HCT116 (cell line): Measurements from ENCODE around the gene CHST12. TPM values are rescaled to one million over a fixed set of nuclear protein-coding genes. Genes with fewer than 3 reads are reported as not detected.

Experiments used
- ATAC-seq: fragments of 200-7000 bp; cut with Tn5 transposase; 2 replicates; pipeline ENCODE4 v1.9.1; 2020; ENCODE audit warnings: mild to moderate bottlenecking, moderate library complexity
- BruUV-seq: library from RNA; stranded (reverse); fragments of 400-500 nt; replicated peaks from 2 replicates; lab custom pipeline; 2021; lab: Mats Ljungman, UMichigan
- CTCF ChIA-PET: fragments of 300-600 bp; sonication (Branson Sonifier 250); formaldehyde crosslinking; loops from one replicate; lab custom pipeline; 2021; ENCODE audit warnings: antibody characterized with exemption; lab: Charles Lee
- POLR2A ChIA-PET: fragments of 300-600, 350-600 bp; sonication (Branson Sonifier 250); formaldehyde crosslinking; loops from one replicate; lab custom pipeline; 2021; ENCODE audit warnings: antibody characterized with exemption; lab: Charles Lee
- RAD21 ChIA-PET, 2 experiments: fragments of 300-600 bp; sonication (Branson Sonifier 250); formaldehyde crosslinking; loops; one replicate each; lab custom pipeline; 2023; ENCODE audit warnings: low total read pairs in 2 of 2; ENCODE audit not compliant: uncharacterized antibody in 2 of 2, unreplicated experiment in 2 of 2, low non-redundant PET in 1 of 2; lab: Charles Lee
- DNase-seq: peaks from one replicate; pipeline ENCODE4 v3.0.0-alpha.2; 2010; ENCODE audit warnings: low read depth, low spot score
- H2AFZ ChIP-seq: fragments of 200-600 bp; shearing (Covaris generic), sonication (generic); 2 replicates; pipeline ENCODE4 v1.6.1; 2017; ENCODE audit warnings: low read depth, mixed run types, mixed read lengths, antibody characterized with exemption, low read length; ENCODE audit not compliant: poor library complexity, severe bottlenecking
- H3K27ac ChIP-seq: 2 replicates; pipeline ENCODE4 v1.5.1; 2012; ENCODE audit warnings: low read depth, low read length
- H3K27me3 ChIP-seq: fragments of 200-600 bp; sonication (generic); 2 replicates; pipeline ENCODE4 v1.6.1; 2016; ENCODE audit warnings: mixed run types, low read length, mixed read lengths; ENCODE audit not compliant: insufficient read depth
- H3K36me3 ChIP-seq, 2 experiments: fragments of 200-500 bp in 1 of 2; fragments of 200-600 bp in 1 of 2; sonication (Bioruptor generic) in 1 of 2; sonication (generic) in 1 of 2; 2 replicates each; pipeline versions ENCODE4 v1.5.1 to v1.6.1; 2014 to 2016; ENCODE audit warnings: low read length in 2 of 2, inconsistent platforms in 1 of 2, mixed read lengths in 1 of 2, mixed run types in 1 of 2; ENCODE audit not compliant: insufficient read depth in 2 of 2, control insufficient read depth in 1 of 2
- H3K4me1 ChIP-seq, 2 experiments: fragments of 200-600 bp in 1 of 2; sonication (generic) in 1 of 2; 2 replicates each; pipeline versions ENCODE4 v1.5.1 to v1.6.1; 2012 to 2017; ENCODE audit warnings: low read length in 2 of 2, inconsistent platforms in 1 of 2, mild to moderate bottlenecking in 1 of 2, mixed read lengths in 1 of 2, mixed run types in 1 of 2, moderate library complexity in 1 of 2; ENCODE audit not compliant: insufficient read depth in 2 of 2, control insufficient read depth in 1 of 2
- H3K4me2 ChIP-seq: fragments of 200-600 bp; sonication (generic); 2 replicates; pipeline ENCODE4 v1.6.1; 2017; ENCODE audit warnings: mixed run types, low read length, mixed read lengths
- H3K4me3 ChIP-seq, 2 experiments: fragments of 200-600 bp in 1 of 2; sonication (generic) in 1 of 2; replicated peaks in 1 of 2; 2 replicates each; pipeline ENCODE4 v1.5.1; 2011 to 2016; ENCODE audit warnings: low read length in 2 of 2, control low read depth in 1 of 2, low read depth in 1 of 2, mild to moderate bottlenecking in 1 of 2, mixed read lengths in 1 of 2, mixed run types in 1 of 2
- H3K79me2 ChIP-seq: fragments of 200-600 bp; sonication (generic); 2 replicates; pipeline ENCODE4 v1.6.1; 2017; ENCODE audit warnings: mild to moderate bottlenecking, mixed run types, low read length, moderate library complexity, mixed read lengths; ENCODE audit not compliant: insufficient read depth
- H3K9ac ChIP-seq: fragments of 200-600 bp; sonication (generic); 2 replicates; pipeline ENCODE4 v1.6.1; 2016; ENCODE audit warnings: low read length, mixed read lengths
- H3K9me2 ChIP-seq: fragments of 200-600 bp; sonication (generic), shearing (Covaris generic); 2 replicates; pipeline ENCODE4 v1.6.1; 2017; ENCODE audit warnings: mixed run types, mild to moderate bottlenecking, moderate library complexity; ENCODE audit not compliant: insufficient read depth
- H3K9me3 ChIP-seq, 2 experiments: fragments of 200-500 bp in 1 of 2; fragments of 200-600 bp in 1 of 2; sonication (Bioruptor generic) in 1 of 2; sonication (generic) in 1 of 2; 2 replicates each; pipeline ENCODE4 v1.6.1; 2014 to 2017; ENCODE audit warnings: low read length in 2 of 2, mixed read lengths in 2 of 2, inconsistent platforms in 1 of 2, low read depth in 1 of 2, mild to moderate bottlenecking in 1 of 2, mixed run types in 1 of 2, moderate library complexity in 1 of 2; ENCODE audit not compliant: control insufficient read depth in 1 of 2, insufficient read depth in 1 of 2
- H4K20me1 ChIP-seq: fragments of 200-600 bp; sonication (generic), shearing (Covaris generic); 2 replicates; pipeline ENCODE4 v1.6.1; 2017; ENCODE audit warnings: mixed run types, mild to moderate bottlenecking, moderate library complexity; ENCODE audit not compliant: insufficient read depth
- ATF3 ChIP-seq: IDR thresholded peaks from 2 replicates; pipeline ENCODE4 v1.6.1; 2012
- CBX3 ChIP-seq: IDR thresholded peaks from 2 replicates; pipeline ENCODE4 v1.6.1; 2012; ENCODE audit warnings: low read depth
- CEBPB ChIP-seq: IDR thresholded peaks from 2 replicates; pipeline ENCODE4 v1.6.1; 2012; ENCODE audit warnings: low read depth
- CTCF ChIP-seq, 3 experiments: fragments of 200-600 bp in 1 of 3; sonication (generic) in 1 of 3; IDR thresholded peaks in 2 of 3; conservative IDR thresholded peaks in 1 of 3; 2 replicates each; pipeline ENCODE4 v1.5.1; 2012 to 2017; ENCODE audit warnings: low read depth in 2 of 3, low read length in 2 of 3, antibody characterized with exemption in 1 of 3, borderline replicate concordance in 1 of 3, control low read depth in 1 of 3, mild to moderate bottlenecking in 1 of 3, mixed read lengths in 1 of 3, mixed run types in 1 of 3, moderate library complexity in 1 of 3; ENCODE audit not compliant: insufficient read depth in 1 of 3
- ELF1 ChIP-seq: IDR thresholded peaks from 2 replicates; pipeline ENCODE4 v1.6.1; 2012; ENCODE audit warnings: low read depth, borderline replicate concordance
- EZH2phosphoT487 ChIP-seq: fragments of 200-600 bp; IDR thresholded peaks from 2 replicates; pipeline ENCODE4 v1.6.1; 2018; ENCODE audit warnings: antibody characterized with exemption, borderline replicate concordance
- MAX ChIP-seq: IDR thresholded peaks from 2 replicates; pipeline ENCODE4 v1.6.1; 2012
- POLR2AphosphoS5 ChIP-seq: IDR thresholded peaks from 2 replicates; pipeline ENCODE4 v1.6.1; 2011; ENCODE audit warnings: mild to moderate bottlenecking, low read depth, low read length, moderate library complexity
- RAD21 ChIP-seq: IDR thresholded peaks from 2 replicates; pipeline ENCODE4 v1.6.1; 2012; ENCODE audit warnings: low read depth, mild to moderate bottlenecking
- SIN3A ChIP-seq: IDR thresholded peaks from 2 replicates; pipeline ENCODE4 v1.6.1; 2012; ENCODE audit warnings: low read depth
- TCF7L2 ChIP-seq: IDR thresholded peaks from 2 replicates; pipeline ENCODE4 v1.7.0; 2011; ENCODE audit warnings: borderline replicate concordance, inconsistent platforms; ENCODE audit not compliant: insufficient read depth, insufficient read length; ENCODE audit errors: extremely low read depth
- YY1 ChIP-seq: IDR thresholded peaks from 2 replicates; pipeline ENCODE4 v1.6.1; 2011; ENCODE audit warnings: low read length, low read depth, moderate library complexity, mild to moderate bottlenecking; ENCODE audit not compliant: insufficient replicate concordance; ENCODE audit errors: extremely low read depth
- ZFX ChIP-seq: fragments of 450-650 bp; IDR thresholded peaks from 2 replicates; pipeline ENCODE4 v1.6.1; 2017
- ZNF274 ChIP-seq: fragments of 200-500 bp; sonication (Bioruptor generic); IDR thresholded peaks from 2 replicates; pipeline ENCODE4 v1.6.1; 2014; ENCODE audit warnings: mild to moderate bottlenecking, low read depth, low read length, inconsistent platforms
- intact Hi-C: fragments of 100-400 bp; cut with micrococcal nuclease; formaldehyde crosslinking; loops from 2 replicates; pipeline ENCODE4 v1.10.0; 2022
- total RNA-seq: library from RNA; stranded (reverse); gene quantifications from one replicate; pipeline ENCODE4 v1.2.1, GENCODE V29; 2021; ENCODE audit not compliant: unreplicated experiment

CHST12 gene
- total RNA-seq, 1 experiment from 2014 or later, result 14.2 TPM

GRCh38 chr7:2445898-2446555, 42.6 kb downstream of the CHST12 start:
- ChIA-PET CTCF (no interaction called here), RAD21 (no interaction called here), POLR2A (no interaction called here)
- Histone ChIP-seq H3K9me2 (no peaks in the 10 kb centered on the region), H3K9ac (no peak overlapping the region), H3K4me2 (no peak overlapping the region), H3K4me1 (peaks cover 4 to 6% of the 10 kb centered on the region in 2 experiments; a peak in 3 of 4 replicates), H3K36me3 (no peaks in the 10 kb centered on the region), H2AFZ (no peak overlapping the region), H3K9me3 (no peaks in the 10 kb centered on the region), H3K79me2 (no peaks in the 10 kb centered on the region), H3K4me3 (no peak overlapping the region), H3K27ac (no peak overlapping the region), H3K27me3 (no peaks in the 10 kb centered on the region), H4K20me1 (no peaks in the 10 kb centered on the region)
- ATAC-seq (no peak), DNase-seq (no peak)
- intact Hi-C loops, result no loop called here
- TF ChIP-seq CBX3 (no peak), SIN3A (no peak), MAX (no peak), ZNF274 (no peak), CEBPB (no peak), POLR2AphosphoS5 (no peak), RAD21 (no peak), ZFX (no peak), TCF7L2 (no peak), ELF1 (no peak), YY1 (no peak), CTCF (IDR thresholded peaks at IDR 0.05 in 2 of 3, conservative IDR thresholded peaks at IDR 0.05 in 1 of 3; ENCODE audit: borderline replicate concordance in 1 of 3, insufficient read depth in 1 of 3, low read depth in 2 of 3, low read length in 2 of 3) (no peak), ATF3 (no peak), EZH2phosphoT487 (no peak)
- BruUV-seq, result no TSS peak
